GM23338 (cell line): ENCODE measurements around the gene HOXB3.

Experiments used
- CREB1 ChIP-seq: fragments of 250-450 bp; sonication (Bioruptor Pico); IDR thresholded peaks from 2 replicates; pipeline ENCODE4 v1.5.0; 2020; ENCODE audit warnings: low read depth, mild to moderate bottlenecking, moderate library complexity
- CTCF ChIP-seq, 2 experiments: fragments of 200-600 bp in 1 of 2; sonication (generic) in 1 of 2; conservative IDR thresholded peaks; 2 replicates each; pipeline versions ENCODE4 v1.5.1 to v1.6.1; 2016 to 2017; ENCODE audit warnings: antibody characterized with exemption in 2 of 2, low read depth in 2 of 2, mild to moderate bottlenecking in 2 of 2, moderate library complexity in 1 of 2
- ETS1 ChIP-seq: IDR thresholded peaks from 2 replicates; pipeline ENCODE4 v1.6.1; 2016; ENCODE audit warnings: antibody characterized with exemption
- EZH2 ChIP-seq: fragments of 200-600 bp; sonication (generic); IDR thresholded peaks from one replicate; pipeline ENCODE4 v1.8.0; 2017; ENCODE audit warnings: antibody characterized with exemption, mild to moderate bottlenecking, low read depth; ENCODE audit not compliant: unreplicated experiment
- EZH2phosphoT487 ChIP-seq: fragments of 200-600 bp; sonication (generic); IDR thresholded peaks from one replicate; pipeline ENCODE4 v1.8.1; 2018; ENCODE audit warnings: antibody characterized with exemption; ENCODE audit not compliant: unreplicated experiment
- JUNB ChIP-seq: IDR thresholded peaks from one replicate; pipeline ENCODE4 v1.6.1; 2016; ENCODE audit warnings: antibody characterized with exemption; ENCODE audit not compliant: unreplicated experiment
- NANOG ChIP-seq: IDR thresholded peaks from 2 replicates; pipeline ENCODE4 v1.6.1; 2016; ENCODE audit warnings: antibody characterized with exemption, borderline replicate concordance
- POLR2AphosphoS5 ChIP-seq: IDR thresholded peaks from 2 replicates; pipeline ENCODE4 v1.6.1; 2016; ENCODE audit warnings: antibody characterized with exemption, low read depth
- REST ChIP-seq: IDR thresholded peaks from one replicate; pipeline ENCODE4 v1.6.1; 2018; ENCODE audit warnings: antibody characterized with exemption; ENCODE audit not compliant: unreplicated experiment
- STAT1 ChIP-seq: IDR thresholded peaks from one replicate; pipeline ENCODE4 v1.6.1; 2016; ENCODE audit warnings: antibody characterized with exemption; ENCODE audit not compliant: unreplicated experiment
- ZNF114 ChIP-seq: fragments of 250-450 bp; sonication (Bioruptor Pico); IDR thresholded peaks from 2 replicates; pipeline ENCODE4 v1.5.0; 2020; ENCODE audit warnings: mild to moderate bottlenecking, moderate library complexity

- TF ChIP-seq CTCF (conservative IDR thresholded peaks at IDR 0.05; ENCODE audit: low read depth in 2 of 2) (no peak), POLR2AphosphoS5 (no peak), EZH2phosphoT487 (no peak), EZH2 (peak; percentile 47), ETS1 (no peak), REST (no peak), ZNF114 (no peak), JUNB (no peak), CREB1 (CRISPR knock-in tag) (no peak), NANOG (no peak), STAT1 (no peak)
These were observed 63.2 kb downstream of the HOXB3 start for GRCh38 chr17:48526608-48527546.
